GM18867 (cell line): Measurements from ENCODE around the gene SYT1.

ENCODE experiments used
- ATAC-seq: cut with Tn5 transposase; IDR thresholded peaks from one replicate; pipeline ENCODE4 v1.9.1; 2021; ENCODE audit warnings: mild to moderate bottlenecking, moderate library complexity; ENCODE audit not compliant: unreplicated experiment

SYT1 gene

GRCh38 chr12:79329933-79330332, 465.4 kb downstream of the SYT1 start:
- no peak for ATAC-seq

GRCh38 chr12:79331870-79332269, 467.3 kb downstream of the SYT1 start:
- ATAC-seq, result no peak

- ATAC-seq, result no peak
Measured at GRCh38 chr12:79333144-79333543, 468.6 kb downstream of the SYT1 start.

- no peak for ATAC-seq
Measured at GRCh38 chr12:79337662-79338290, 473.2 kb downstream of the SYT1 start.

- peak; percentile 89 for ATAC-seq
Measured at GRCh38 chr12:79344855-79345847, 480.6 kb downstream of the SYT1 start.

GRCh38 chr12:79347866-79348265, 483.3 kb downstream of the SYT1 start:
- no peak for ATAC-seq

- ATAC-seq, result no peak
Measured at GRCh38 chr12:79351251-79351650, 486.7 kb downstream of the SYT1 start.

- no peak for ATAC-seq
Measured at GRCh38 chr12:79356216-79356615, 491.6 kb downstream of the SYT1 start.

- no peak for ATAC-seq
Measured at GRCh38 chr12:79357048-79357447, 492.5 kb downstream of the SYT1 start.

- ATAC-seq, result no peak
Measured at GRCh38 chr12:79358716-79359300, 494.2 kb downstream of the SYT1 start.

- ATAC-seq, result no peak
Measured at GRCh38 chr12:79360286-79360685, 495.7 kb downstream of the SYT1 start.

GRCh38 chr12:79360936-79361335, 496.4 kb downstream of the SYT1 start:
- ATAC-seq, result no peak

GRCh38 chr12:79364197-79364596, 499.6 kb downstream of the SYT1 start:
- ATAC-seq, result no peak

- ATAC-seq, result no peak
Measured at GRCh38 chr12:79366374-79366773, 501.8 kb downstream of the SYT1 start.

GRCh38 chr12:79367032-79367589, 502.5 kb downstream of the SYT1 start:
- no peak for ATAC-seq

GRCh38 chr12:79370021-79370420, 505.4 kb downstream of the SYT1 start:
- no peak for ATAC-seq

- no peak for ATAC-seq
Measured at GRCh38 chr12:79371226-79371625, 506.7 kb downstream of the SYT1 start.

- peak; percentile 88 for ATAC-seq
Measured at GRCh38 chr12:79373896-79374499, 509.4 kb downstream of the SYT1 start.

GRCh38 chr12:79374545-79374944, 510.0 kb downstream of the SYT1 start:
- ATAC-seq, result no peak

GRCh38 chr12:79375050-79375449, 510.5 kb downstream of the SYT1 start:
- ATAC-seq, result no peak

- no peak for ATAC-seq
Measured at GRCh38 chr12:79378496-79378895, 513.9 kb downstream of the SYT1 start.
